ENCODE results near the gene CLEC7A.

GRCh38 chr12:10119066-10119465, 10.9 kb downstream of the CLEC7A start:
- TF ChIP-seq CTCF (IDR thresholded peaks at IDR 0.05; ENCODE audit: low read depth, low read length): no peak
- no peak for TF ChIP-seq EZH2phosphoT487 (IDR thresholded peaks at IDR 0.05; ENCODE audit: low read depth)
